ENCODE results near the gene ABCC10. TPM values are rescaled to one million over a fixed set of nuclear protein-coding genes. Genes with fewer than 3 reads are reported as not detected.

The ABCC10 gene
- total and polyA plus RNA-seq, 12 donors = 7.1 to 44.3 (median 10.9) TPM

DNA sequence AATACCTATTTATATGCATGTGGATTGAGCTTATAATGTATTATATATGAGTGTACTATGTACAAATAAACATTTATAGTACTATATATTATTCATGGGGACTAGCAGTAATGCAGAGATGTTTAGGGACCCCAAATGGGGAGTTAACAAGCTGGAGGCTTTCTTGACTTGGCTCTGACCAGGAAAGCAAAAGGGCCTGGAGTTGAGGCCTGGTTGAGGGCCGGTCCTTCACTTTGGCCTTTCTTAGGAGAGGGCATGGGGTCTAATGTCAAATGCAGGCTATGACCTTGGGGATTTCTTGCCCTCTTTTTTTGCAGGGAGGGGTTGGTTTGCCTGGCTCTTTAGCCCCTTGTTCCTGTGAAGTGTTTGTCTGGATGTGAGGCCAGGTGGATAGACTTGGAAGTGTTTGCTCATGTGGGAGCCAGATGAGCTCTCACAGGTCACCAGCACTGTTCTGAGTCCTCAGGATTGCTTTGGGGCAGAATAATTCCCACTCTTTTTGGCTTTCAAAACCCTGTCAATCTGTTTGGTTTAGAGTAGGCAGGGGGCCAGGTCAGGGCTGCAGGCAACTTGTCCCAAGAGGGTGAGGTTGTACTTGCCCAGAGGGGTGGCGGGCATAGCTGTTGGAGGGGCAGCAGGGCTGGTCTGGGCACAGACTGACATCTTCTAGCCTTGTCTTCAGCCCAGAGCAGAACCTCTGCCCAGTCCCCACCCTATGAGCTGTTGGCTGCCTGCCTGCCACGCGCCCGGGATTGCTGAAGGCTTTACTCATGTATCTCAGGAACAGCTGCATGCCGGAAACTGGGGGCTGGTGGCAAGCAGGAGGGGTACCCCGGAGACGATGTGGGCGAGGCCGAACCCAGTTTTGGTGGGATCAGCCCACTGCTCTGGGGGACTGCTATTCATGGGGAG, 64.7 kb downstream of the ABCC10 start:
- Histone ChIP-seq H3K9me3 (no peaks in the 10 kb centered on the region), H3K4me3 (no peak overlapping the region), H3K36me3 (peaks cover 0 to 14% (median 0%) of the 10 kb centered on the region in 9 donors), H3K27ac (peak overlapping the region in 7 of 10 donors; percentile 5 to 84 (median 50)), H3K27me3 (no peaks in the 10 kb centered on the region), H3K4me1 (peaks cover 0 to 52% (median 29%) of the 10 kb centered on the region in 9 donors)
- intact Hi-C loops (cut with DNase I) = loop anchor here in 2 of 10 donors (2.0 to 10.0 kb wide), 2 partner anchors 37 to 127 kb away; partner anchors contain the start of genes DLK2 (in 1 of the 2) and ZNF318 (in 1 of the 2)
- TF ChIP-seq CTCF (IDR thresholded peaks at IDR 0.05) = no peak
- DNase-seq = peak; percentile 84 to 85
- WGBS, 2 donors = 23 to 27% methylated on average over 10 of the region's 10 CpGs
- peak; percentile 71 to 90 (median 82) for ATAC-seq

GRCh38 chr6:43492673-43493072, 65.3 kb downstream of the ABCC10 start:
- Histone ChIP-seq H3K4me1 (peaks cover 0 to 58% (median 31%) of the 10 kb centered on the region in 9 donors), H3K27me3 (no peaks in the 10 kb centered on the region), H3K27ac (peak overlapping the region in 5 of 10 donors; percentile 5 to 84 (median 53)), H3K4me3 (no peak overlapping the region), H3K9me3 (no peaks in the 10 kb centered on the region), H3K36me3 (peaks cover 0 to 14% (median 0%) of the 10 kb centered on the region in 9 donors)
- intact Hi-C loops (cut with DNase I) = loop anchor here in 2 of 10 donors (2.0 to 10.0 kb wide), 2 partner anchors 38 to 128 kb away; partner anchors contain the start of genes DLK2 (in 1 of the 2) and ZNF318 (in 1 of the 2)
- WGBS, 2 donors = 46 to 50% methylated on average over 3 of the region's 3 CpGs
- DNase-seq (no peak), ATAC-seq (peak in 6 of 8 donors; percentile 6 to 23 (median 16))
- TF ChIP-seq CTCF (IDR thresholded peaks at IDR 0.05) = no peak

DNA sequence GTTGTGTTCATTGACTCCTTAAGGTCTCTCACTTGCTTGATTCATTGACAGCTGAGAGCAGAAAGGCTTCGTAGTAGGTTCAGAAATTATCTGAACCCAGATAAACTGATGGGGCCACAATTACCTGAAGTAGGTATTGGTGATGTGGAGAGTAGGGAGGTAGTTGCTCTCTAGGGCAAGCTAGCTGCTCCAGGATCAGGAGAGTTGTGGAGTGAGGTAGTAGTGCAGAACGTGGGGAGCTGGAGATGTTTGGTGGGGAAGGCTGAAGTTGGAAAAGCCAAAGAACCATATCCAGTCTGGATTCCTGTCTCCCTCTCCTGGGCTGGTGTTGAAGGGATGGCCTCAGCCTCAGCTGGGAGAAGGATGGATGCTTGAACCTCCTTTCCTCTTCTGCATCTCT, 65.9 kb downstream of the ABCC10 start:
- intact Hi-C loops (cut with DNase I) = loop anchor here in 2 of 10 donors (2.0 to 10.0 kb wide), 2 partner anchors 38 to 128 kb away; partner anchors contain the start of genes DLK2 (in 1 of the 2) and ZNF318 (in 1 of the 2)
- ATAC-seq (no peak), DNase-seq (no peak)
- TF ChIP-seq CTCF (IDR thresholded peaks at IDR 0.05) = no peak
- Histone ChIP-seq H3K4me3 (no peak overlapping the region), H3K36me3 (peaks cover 0 to 18% (median 0%) of the 10 kb centered on the region in 9 donors), H3K27me3 (no peaks in the 10 kb centered on the region), H3K9me3 (no peaks in the 10 kb centered on the region), H3K27ac (peak overlapping the region in 3 of 10 donors; percentile 15 to 84 (median 74)), H3K4me1 (peaks cover 0 to 63% (median 31%) of the 10 kb centered on the region in 9 donors)
- WGBS, 2 donors = 82 to 93% methylated on average over 2 of the region's 2 CpGs

GRCh38 chr6:43493833-43494232, 66.5 kb downstream of the ABCC10 start:
- WGBS, 2 donors = 69 to 76% methylated on average over 7 of the region's 7 CpGs
- H3K27me3 ChIP-seq = no peaks in the 10 kb centered on the region
- no peak for TF ChIP-seq CTCF (IDR thresholded peaks at IDR 0.05)
- H3K4me1 ChIP-seq = peaks cover 0 to 65% (median 33%) of the 10 kb centered on the region in 9 donors
- DNase-seq (no peak), ATAC-seq (no peak)
- H3K36me3 ChIP-seq = peaks cover 0 to 20% (median 5%) of the 10 kb centered on the region in 9 donors
- H3K9me3 ChIP-seq = no peaks in the 10 kb centered on the region
- intact Hi-C loops (cut with DNase I) = loop anchor here in 2 of 10 donors (2.0 to 10.0 kb wide), 2 partner anchors 39 to 129 kb away; partner anchors contain the start of genes DLK2 (in 1 of the 2) and ZNF318 (in 1 of the 2)
- H3K27ac ChIP-seq = peak overlapping the region in 3 of 10 donors; percentile 12 to 74 (median 15)
- H3K4me3 ChIP-seq = no peak overlapping the region

Measured in heart right ventricle (tissue), 16 donors.